GM12875 (cell line): Measurements from ENCODE around the gene CHERP.

Experiments used
- H3K4me3 ChIP-seq: one replicate; pipeline ENCODE4 v1.5.1; 2011; ENCODE audit warnings: low read depth, low read length, control low read depth
- TF ChIP-seq, protein P1 (sequence below): IDR thresholded peaks from 2 replicates; pipeline ENCODE4 v1.5.1; 2011; ENCODE audit warnings: low read depth, mild to moderate bottlenecking, control low read depth, inconsistent platforms, low read length, moderate library complexity, borderline replicate concordance; ENCODE audit not compliant: insufficient read depth

CHERP gene

DNA sequence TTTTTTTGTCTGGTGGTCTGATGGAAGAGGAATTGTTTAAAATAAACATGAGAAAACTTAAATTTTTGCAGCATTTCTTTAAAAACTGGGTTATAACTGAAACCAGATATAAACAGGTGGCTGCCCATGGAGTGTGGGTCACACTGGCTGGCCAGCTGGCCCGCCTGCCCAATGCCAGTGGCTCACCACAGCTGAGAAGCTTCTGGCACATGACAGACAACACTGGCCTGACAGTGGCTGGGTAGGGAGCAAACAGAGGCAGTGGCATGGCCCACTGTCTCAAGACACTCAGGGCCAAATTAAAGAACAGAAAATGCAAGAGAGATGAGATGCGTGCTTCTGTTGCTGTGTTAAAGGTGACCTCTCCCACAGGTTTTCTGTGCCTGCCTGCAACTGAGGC, 33.0 kb upstream of the CHERP start:
- TF ChIP-seq, protein P1, sequence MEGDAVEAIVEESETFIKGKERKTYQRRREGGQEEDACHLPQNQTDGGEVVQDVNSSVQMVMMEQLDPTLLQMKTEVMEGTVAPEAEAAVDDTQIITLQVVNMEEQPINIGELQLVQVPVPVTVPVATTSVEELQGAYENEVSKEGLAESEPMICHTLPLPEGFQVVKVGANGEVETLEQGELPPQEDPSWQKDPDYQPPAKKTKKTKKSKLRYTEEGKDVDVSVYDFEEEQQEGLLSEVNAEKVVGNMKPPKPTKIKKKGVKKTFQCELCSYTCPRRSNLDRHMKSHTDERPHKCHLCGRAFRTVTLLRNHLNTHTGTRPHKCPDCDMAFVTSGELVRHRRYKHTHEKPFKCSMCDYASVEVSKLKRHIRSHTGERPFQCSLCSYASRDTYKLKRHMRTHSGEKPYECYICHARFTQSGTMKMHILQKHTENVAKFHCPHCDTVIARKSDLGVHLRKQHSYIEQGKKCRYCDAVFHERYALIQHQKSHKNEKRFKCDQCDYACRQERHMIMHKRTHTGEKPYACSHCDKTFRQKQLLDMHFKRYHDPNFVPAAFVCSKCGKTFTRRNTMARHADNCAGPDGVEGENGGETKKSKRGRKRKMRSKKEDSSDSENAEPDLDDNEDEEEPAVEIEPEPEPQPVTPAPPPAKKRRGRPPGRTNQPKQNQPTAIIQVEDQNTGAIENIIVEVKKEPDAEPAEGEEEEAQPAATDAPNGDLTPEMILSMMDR = no peak
- no peak overlapping the region for H3K4me3 ChIP-seq

DNA sequence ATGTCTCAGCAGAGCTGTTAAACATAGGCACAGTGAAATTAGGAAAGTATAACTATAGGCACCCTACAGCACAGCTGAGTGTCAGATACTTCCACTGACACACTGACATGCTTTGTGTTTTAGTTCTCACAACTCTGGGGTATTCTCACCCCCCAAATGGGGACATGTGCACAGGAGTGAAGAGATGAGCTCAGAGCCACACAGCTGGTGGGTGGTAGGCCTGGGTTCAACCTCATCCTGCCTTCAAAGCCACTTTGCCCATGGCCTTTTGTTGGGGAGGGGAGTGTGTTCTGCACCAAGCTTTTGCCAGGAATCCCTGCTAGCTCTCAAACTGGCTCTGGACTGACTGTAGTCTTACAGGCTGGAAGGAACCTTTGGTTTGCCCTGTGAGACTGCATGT, 31.7 kb upstream of the CHERP start:
- TF ChIP-seq, protein P1 = no peak
- no peak overlapping the region for H3K4me3 ChIP-seq

DNA sequence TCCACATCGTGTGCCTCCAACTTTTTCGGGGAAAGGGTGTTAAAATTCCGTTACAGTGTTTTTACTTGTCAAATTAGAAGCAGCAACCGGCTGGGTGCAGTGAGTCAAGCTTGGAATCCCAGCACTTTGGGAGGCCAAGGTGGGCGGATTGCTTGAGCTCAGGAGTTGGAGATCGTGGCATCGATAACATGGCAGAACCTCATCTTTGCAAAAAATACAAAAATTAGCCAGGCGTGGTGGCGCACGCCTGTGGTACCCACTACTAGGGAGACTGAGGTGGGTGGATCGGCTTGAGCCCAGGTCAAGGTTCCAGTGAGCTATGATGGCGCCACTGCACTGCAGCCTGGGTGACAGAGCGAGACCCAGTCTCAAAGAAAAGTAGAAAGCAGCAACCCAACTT, 31.1 kb upstream of the CHERP start:
- H3K4me3 ChIP-seq = peak overlapping the region; percentile 79
- TF ChIP-seq, protein P1 = no peak

DNA sequence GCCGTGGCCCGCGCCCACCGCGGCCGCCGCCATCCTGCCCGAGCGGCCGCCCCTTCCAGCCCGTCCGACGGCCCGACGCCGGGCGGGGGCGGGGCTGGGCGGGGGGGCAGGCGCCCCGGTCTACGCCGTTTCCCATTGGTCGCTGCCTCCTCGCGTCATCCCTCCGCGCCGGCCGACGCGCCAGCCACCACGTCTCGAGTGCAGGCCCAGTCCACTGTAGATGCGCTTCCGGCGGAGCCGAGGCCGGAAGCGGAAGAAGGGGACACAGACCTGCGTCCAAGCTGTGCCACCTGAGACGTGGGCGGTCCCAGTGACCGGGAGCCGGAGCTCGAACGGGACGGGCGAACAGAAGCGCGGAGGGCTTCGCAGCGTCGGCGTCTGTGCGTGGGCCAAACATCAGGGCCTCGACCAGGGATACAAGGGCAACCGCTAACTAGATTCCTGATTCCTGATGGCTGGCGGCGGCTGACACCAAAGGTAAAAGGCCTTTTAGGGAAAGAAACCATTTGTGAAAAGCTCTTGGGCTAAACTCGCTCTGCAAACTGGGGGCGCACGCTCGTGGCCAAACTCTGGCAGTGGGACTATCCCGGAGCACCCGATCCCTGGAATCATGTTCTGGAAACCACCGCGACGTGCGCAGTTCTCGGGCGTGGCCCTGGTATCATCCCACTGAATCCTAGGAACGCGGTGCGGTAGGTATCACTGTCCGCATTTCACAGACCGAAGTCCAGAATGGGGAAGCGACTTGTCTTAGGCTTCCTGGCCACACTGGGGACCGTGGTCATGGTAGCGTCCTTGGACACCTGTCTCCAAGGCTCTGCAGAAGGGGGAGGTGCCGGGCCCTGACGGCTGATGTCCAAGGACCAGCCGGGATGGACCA, 30.3 kb upstream of the CHERP start, which contains the start of gene SLC35E1:
Gene SLC35E1, minus strand, starts transcription at position 84 of the 880 bp plus-strand sequence. Its CDS starts 51 bp downstream, at position 33.
- TF ChIP-seq, protein P1 = no peak
- peak within 1 kb of the TSS; percentile 99 for H3K4me3 ChIP-seq

DNA sequence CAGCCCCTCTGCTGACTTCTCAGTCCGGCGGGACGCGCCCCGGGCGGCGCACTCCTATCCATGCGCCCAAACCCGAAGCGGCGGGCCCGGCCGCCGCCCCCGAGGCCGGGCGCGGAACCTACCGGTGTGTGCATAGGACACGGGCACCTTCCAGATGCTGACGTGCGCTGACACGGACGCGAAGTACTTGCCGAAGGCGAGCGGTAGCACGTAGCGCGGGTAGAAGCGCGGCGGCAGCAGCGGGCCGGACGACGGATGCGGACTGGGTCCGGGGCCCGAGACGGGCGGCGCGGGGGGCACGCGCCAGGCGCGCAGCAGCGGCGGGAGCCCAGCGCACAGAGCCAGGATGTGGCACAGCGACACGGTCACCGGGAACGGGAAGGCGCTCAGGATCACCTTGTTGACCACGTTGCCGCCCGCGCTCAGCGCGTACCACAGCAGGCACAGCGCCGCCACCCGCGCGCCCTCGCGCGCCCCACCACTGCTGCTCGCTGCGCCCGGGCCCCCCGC, 29.6 kb upstream of the CHERP start:
- TF ChIP-seq, protein P1 = no peak
- peak overlapping the region; percentile 99 for H3K4me3 ChIP-seq

DNA sequence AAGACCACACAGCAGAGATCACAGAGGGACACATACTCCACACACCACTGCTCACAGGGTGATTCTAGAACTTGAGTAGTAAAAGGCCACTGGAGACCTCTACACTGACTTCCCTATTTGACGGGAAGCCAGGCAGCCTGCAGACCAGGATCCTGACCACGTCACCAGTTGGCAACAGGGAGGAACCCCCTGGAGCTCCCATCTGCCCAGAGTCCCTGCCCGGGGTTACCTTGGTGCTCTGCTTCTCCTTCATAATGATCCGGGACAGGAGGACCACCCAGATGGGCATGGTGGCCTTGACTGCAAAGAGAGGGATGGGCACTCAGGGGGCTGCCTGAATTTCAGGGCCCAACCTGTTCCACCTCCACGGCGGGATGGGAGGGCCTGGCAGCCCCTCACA, 29.0 kb upstream of the CHERP start:
- TF ChIP-seq, protein P1 = no peak
- peak overlapping the region; percentile 99 for H3K4me3 ChIP-seq

DNA sequence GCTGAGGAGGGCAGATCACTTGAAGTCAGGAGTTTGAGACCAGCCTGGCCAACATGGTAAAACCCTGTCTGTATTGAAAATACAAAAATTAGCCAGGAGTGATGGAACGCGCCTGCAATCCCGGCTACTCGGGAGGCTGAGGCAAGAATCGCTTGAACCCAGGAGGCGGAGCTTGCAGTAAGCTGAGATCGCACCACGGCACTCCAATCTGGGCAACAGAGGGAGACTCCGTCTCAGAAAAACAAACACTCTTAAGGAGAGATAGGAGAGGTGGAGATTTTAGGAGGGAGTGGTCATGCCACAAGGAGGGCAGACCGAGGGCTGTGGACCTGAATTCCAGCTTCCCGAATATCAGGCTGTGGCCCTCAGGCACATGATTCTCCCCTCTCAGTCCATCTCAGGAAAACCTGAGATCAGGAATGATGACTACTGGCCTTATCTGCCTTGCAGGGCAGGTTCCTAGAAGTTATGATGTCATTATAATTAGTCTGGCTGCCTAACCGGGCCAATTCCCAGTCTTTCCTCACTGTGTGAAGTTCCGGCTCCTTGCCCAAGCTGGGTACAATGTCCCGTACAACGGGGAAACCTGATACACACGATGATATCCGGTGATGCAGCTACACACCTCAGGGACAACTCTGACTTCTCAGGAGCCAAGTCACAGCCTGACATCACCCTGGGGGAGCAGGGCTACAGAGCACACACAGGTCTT, 27.5 kb upstream of the CHERP start:
- H3K4me3 ChIP-seq = no peak overlapping the region
- TF ChIP-seq, protein P1 = no peak
